ENCODE results near the gene P2RX4. TPM values are rescaled to one million over a fixed set of nuclear protein-coding genes. Genes with fewer than 3 reads are reported as not detected.

The P2RX4 gene
- total and polyA plus RNA-seq, 9 of the 15 experiments (the other 6 are each of a cell fraction or from before 2014, with no cell fraction given), result 6.6 to 21.5 (median 11.7) TPM

DNA sequence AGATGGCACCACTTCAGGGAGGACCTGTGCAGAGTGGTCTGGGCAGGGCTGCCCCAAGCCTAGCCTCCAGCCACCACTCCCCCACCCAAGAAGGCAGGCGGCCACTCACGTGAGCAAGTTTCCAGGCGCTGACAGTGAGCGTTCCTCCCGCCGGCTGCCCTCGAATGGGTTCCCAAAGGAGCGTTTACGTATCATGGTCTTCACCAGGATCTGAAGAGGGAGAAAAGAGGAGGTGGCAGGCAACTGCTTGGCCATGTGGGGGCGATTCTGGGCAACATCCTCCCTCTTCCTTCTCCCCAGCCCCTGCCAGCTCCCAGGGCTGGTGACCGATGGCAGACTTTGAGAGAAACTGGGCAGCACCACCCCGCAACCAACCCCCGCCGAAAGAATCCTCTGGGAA lies 35.1 kb downstream of the P2RX4 start:
- peak; percentile 34; the same call in 1 of the 2 replicates for TF ChIP-seq POLR2G (IDR thresholded peaks at IDR 0.05; ENCODE audit: low read depth, low read length)
- TF ChIP-seq MAZ (CRISPR knock-in tag; conservative IDR thresholded peaks at IDR 0.05 in 1 of 2, IDR thresholded peaks at IDR 0.05 in 1 of 2), result no peak

DNA sequence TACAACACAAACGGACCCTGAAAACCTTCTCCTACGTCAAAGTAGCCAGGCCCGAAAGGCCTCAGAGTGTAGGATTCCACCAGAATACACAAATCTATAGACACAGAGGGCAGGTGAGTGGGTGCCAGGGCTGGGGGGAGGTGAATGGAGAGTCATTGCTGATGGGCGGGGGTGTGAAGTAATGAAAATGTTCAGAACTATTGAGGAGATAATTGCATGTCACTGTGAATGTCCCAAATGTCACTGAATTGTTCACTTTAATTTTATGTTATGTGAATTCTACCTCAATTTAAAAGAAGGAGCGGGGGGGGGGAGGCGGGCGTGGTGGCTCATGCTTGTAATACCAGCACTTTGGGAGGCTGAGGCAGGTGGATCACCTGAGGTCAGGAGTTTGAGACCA lies 36.0 kb downstream of the P2RX4 start:
- H3K9ac ChIP-seq (ENCODE audit: insufficient read depth in 1 of 2, low read depth in 2 of 2, low read length in 2 of 2), result no peak overlapping the region
- intact Hi-C loops (cut with micrococcal nuclease) (no loop called here), in situ Hi-C loops (cut with MboI) (no loop called here)
- WGBS (ENCODE audit: insufficient coverage, low coverage, missing lambda C conversion rate), result 72% methylated on average over 4 of the region's 7 CpGs
- H3K4me1 ChIP-seq (replicated peaks in 1 of 2; ENCODE audit: control insufficient read depth in 2 of 2, insufficient read depth in 2 of 2, low read length in 2 of 2), result peaks cover 0 to 7% of the 10 kb centered on the region in 2 experiments; a peak in 1 of 5 replicates
- no peak for FAIRE-seq
- H2AFZ ChIP-seq (ENCODE audit: low read depth, low read length), result no peak overlapping the region
- ATAC-seq, result no peak
- H3K9me1 ChIP-seq (ENCODE audit: control insufficient read depth, insufficient read depth, low read length), result no peaks in the 10 kb centered on the region
- H3K9me3 ChIP-seq (replicated peaks; ENCODE audit: control insufficient read depth, insufficient read depth, low read depth, low read length), result no peaks in the 10 kb centered on the region
- DNase-seq (ENCODE audit: extremely low read depth in 1 of 4, low spot score in 3 of 4), result no peak
- H3K79me2 ChIP-seq (ENCODE audit: control insufficient read depth, insufficient read depth, low read length), result no peaks in the 10 kb centered on the region
- no TSS peak for BruUV-seq (replicated peaks)
- H3K27me3 ChIP-seq (ENCODE audit: control insufficient read depth in 2 of 2, insufficient read depth in 2 of 2, low read length in 2 of 2), result no peaks in the 10 kb centered on the region
- ChIA-PET CTCF (ENCODE audit: low intra/inter-chr PET ratio) (no interaction called here), POLR2A (no interaction called here)
- H3K36me3 ChIP-seq (ENCODE audit: control insufficient read depth, insufficient read depth, low read length), result peaks cover 46% of the 10 kb centered on the region; the same call in 2 of the 3 replicates
- H3K27ac ChIP-seq (ENCODE audit: extremely low read depth, low read depth, low read length), result no peak overlapping the region
- no peak overlapping the region for H3K4me2 ChIP-seq (ENCODE audit: insufficient read depth, low read length)
- H3K4me3 ChIP-seq, result no peak overlapping the region
- H4K20me1 ChIP-seq (replicated peaks; ENCODE audit: control insufficient read depth, insufficient read depth, low read length), result peaks cover 5% of the 10 kb centered on the region; the same call in 1 of the 2 replicates
- no peak for TF ChIP-seq TRIM24 (IDR thresholded peaks at IDR 0.05)
- TF ChIP-seq, protein P1, sequence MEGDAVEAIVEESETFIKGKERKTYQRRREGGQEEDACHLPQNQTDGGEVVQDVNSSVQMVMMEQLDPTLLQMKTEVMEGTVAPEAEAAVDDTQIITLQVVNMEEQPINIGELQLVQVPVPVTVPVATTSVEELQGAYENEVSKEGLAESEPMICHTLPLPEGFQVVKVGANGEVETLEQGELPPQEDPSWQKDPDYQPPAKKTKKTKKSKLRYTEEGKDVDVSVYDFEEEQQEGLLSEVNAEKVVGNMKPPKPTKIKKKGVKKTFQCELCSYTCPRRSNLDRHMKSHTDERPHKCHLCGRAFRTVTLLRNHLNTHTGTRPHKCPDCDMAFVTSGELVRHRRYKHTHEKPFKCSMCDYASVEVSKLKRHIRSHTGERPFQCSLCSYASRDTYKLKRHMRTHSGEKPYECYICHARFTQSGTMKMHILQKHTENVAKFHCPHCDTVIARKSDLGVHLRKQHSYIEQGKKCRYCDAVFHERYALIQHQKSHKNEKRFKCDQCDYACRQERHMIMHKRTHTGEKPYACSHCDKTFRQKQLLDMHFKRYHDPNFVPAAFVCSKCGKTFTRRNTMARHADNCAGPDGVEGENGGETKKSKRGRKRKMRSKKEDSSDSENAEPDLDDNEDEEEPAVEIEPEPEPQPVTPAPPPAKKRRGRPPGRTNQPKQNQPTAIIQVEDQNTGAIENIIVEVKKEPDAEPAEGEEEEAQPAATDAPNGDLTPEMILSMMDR (IDR thresholded peaks at IDR 0.05 in 2 of 3, conservative IDR thresholded peaks at IDR 0.05 in 1 of 3; ENCODE audit: insufficient read depth in 2 of 3, low read depth in 1 of 3, low read length in 3 of 3), result no peak
- no peak for TF ChIP-seq ZNF217 (CRISPR knock-in tag; IDR thresholded peaks at IDR 0.05)
- no peak for TF ChIP-seq ZNF174 (CRISPR knock-in tag; IDR thresholded peaks at IDR 0.05)
- no peak for TF ChIP-seq MAFK (IDR thresholded peaks at IDR 0.05; ENCODE audit: low read length)
- TF ChIP-seq ZNF696 (CRISPR knock-in tag; conservative IDR thresholded peaks at IDR 0.05), result no peak
- TF ChIP-seq GTF2E2 (tag; IDR thresholded peaks at IDR 0.05), result no peak
- TF ChIP-seq EHMT2 (IDR thresholded peaks at IDR 0.05), result no peak
- TF ChIP-seq HNRNPH1 (optimal IDR thresholded peaks at IDR 0.05; ENCODE audit: low read depth, low read length), result no peak
- no peak for TF ChIP-seq ZNF384 (IDR thresholded peaks at IDR 0.05; ENCODE audit: low read depth, low read length)
- TF ChIP-seq ZNF561 (CRISPR knock-in tag; conservative IDR thresholded peaks at IDR 0.05), result no peak
- no peak for TF ChIP-seq ZNF140 (CRISPR knock-in tag; IDR thresholded peaks at IDR 0.05)
- no peak for TF ChIP-seq SUPT5H (IDR thresholded peaks at IDR 0.05)

More for the DNA sequence above, 35.1 kb downstream of the P2RX4 start:
- Histone ChIP-seq H3K36me3 (ENCODE audit: control insufficient read depth, insufficient read depth, low read length) (peaks cover 42% of the 10 kb centered on the region; the same call in 2 of the 3 replicates), H3K27me3 (ENCODE audit: control insufficient read depth in 2 of 2, insufficient read depth in 2 of 2, low read length in 2 of 2) (no peaks in the 10 kb centered on the region), H2AFZ (ENCODE audit: low read depth, low read length) (no peak overlapping the region), H3K9me1 (ENCODE audit: control insufficient read depth, insufficient read depth, low read length) (no peaks in the 10 kb centered on the region), H3K27ac (ENCODE audit: extremely low read depth, low read depth, low read length) (no peak overlapping the region), H4K20me1 (replicated peaks; ENCODE audit: control insufficient read depth, insufficient read depth, low read length) (peaks cover 5% of the 10 kb centered on the region; the same call in 1 of the 2 replicates), H3K9ac (ENCODE audit: insufficient read depth in 1 of 2, low read depth in 2 of 2, low read length in 2 of 2) (no peak overlapping the region), H3K4me2 (ENCODE audit: insufficient read depth, low read length) (no peak overlapping the region), H3K79me2 (ENCODE audit: control insufficient read depth, insufficient read depth, low read length) (no peaks in the 10 kb centered on the region), H3K9me3 (replicated peaks; ENCODE audit: control insufficient read depth, insufficient read depth, low read depth, low read length) (no peaks in the 10 kb centered on the region), H3K4me1 (replicated peaks in 1 of 2; ENCODE audit: control insufficient read depth in 2 of 2, insufficient read depth in 2 of 2, low read length in 2 of 2) (peaks cover 0 to 14% of the 10 kb centered on the region in 2 experiments; a peak in 2 of 5 replicates), H3K4me3 (no peak overlapping the region)
- ATAC-seq, result no peak
- 88% methylated on average over 9 of the region's 14 CpGs for WGBS (ENCODE audit: insufficient coverage, low coverage, missing lambda C conversion rate)
- POLR2A ChIA-PET, result no interaction called here
- no peak for DNase-seq (ENCODE audit: extremely low read depth in 1 of 4, low spot score in 3 of 4)
- FAIRE-seq, result no peak
- in situ Hi-C loops (cut with MboI) (no loop called here), intact Hi-C loops (cut with micrococcal nuclease) (no loop called here)
- CTCF ChIA-PET (ENCODE audit: low intra/inter-chr PET ratio), result no interaction called here
- no TSS peak for BruUV-seq (replicated peaks)
